HL-60 (cell line): ENCODE results near the gene ATP2A2.

Experiments
- DNase-seq, 2 experiments: peaks; one replicate each; pipeline ENCODE4 v3.0.0-alpha.2; 2010 to 2020; ENCODE audit warnings: low read depth in 1 of 2, low spot score in 1 of 2
- H3K27ac ChIP-seq: fragments of 250-450 bp; sonication (Bioruptor Pico); replicated peaks from 2 replicates; pipeline ENCODE4 v1.5.1; 2020; ENCODE audit warnings: mild to moderate bottlenecking, moderate library complexity
- H3K27me3 ChIP-seq: fragments of 250-450 bp; sonication (Bioruptor Pico); 2 replicates; pipeline ENCODE4 v1.5.1; 2021; ENCODE audit warnings: mild to moderate bottlenecking, moderate library complexity; ENCODE audit not compliant: insufficient read depth, poor library complexity, severe bottlenecking
- H3K4me3 ChIP-seq: replicated peaks from 2 replicates; pipeline ENCODE4 v1.5.1; 2011; ENCODE audit warnings: mild to moderate bottlenecking, control low read depth, low read length; ENCODE audit not compliant: insufficient read depth
- GABPA ChIP-seq: IDR thresholded peaks from 2 replicates; pipeline ENCODE4 v1.6.1; 2012; ENCODE audit warnings: low read depth
- POLR2AphosphoS5 ChIP-seq: IDR thresholded peaks from 2 replicates; pipeline ENCODE4 v1.6.1; 2012; ENCODE audit warnings: low read depth
- SPI1 ChIP-seq: IDR thresholded peaks from 2 replicates; pipeline ENCODE4 v1.6.1; 2012; ENCODE audit warnings: low read depth, mild to moderate bottlenecking, borderline replicate concordance
- TF ChIP-seq, protein P1 (sequence below): IDR thresholded peaks from one replicate; pipeline ENCODE4 v1.5.1; 2011; ENCODE audit warnings: low read length, control low read depth, inconsistent platforms; ENCODE audit not compliant: insufficient read depth
- TF ChIP-seq, protein P2 (sequence below): IDR thresholded peaks from 2 replicates; pipeline ENCODE4 v1.6.1; 2012; ENCODE audit warnings: low read depth; ENCODE audit not compliant: insufficient replicate concordance

ATP2A2 gene

DNA sequence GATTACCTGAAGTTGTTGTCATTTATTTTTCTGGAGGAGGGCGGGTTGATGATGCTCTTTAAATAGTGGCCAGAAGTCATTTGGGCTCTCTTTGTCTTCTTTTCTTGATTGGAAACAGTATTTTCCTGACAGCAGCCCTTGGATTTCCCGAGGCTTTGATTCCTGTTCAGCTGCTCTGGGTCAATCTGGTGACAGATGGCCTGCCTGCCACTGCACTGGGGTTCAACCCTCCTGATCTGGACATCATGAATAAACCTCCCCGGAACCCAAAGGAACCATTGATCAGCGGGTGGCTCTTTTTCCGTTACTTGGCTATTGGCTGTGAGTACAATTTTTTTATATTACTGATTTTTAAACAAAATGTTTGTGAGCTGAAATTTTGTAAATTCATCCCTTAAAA lies 62.1 kb downstream of the ATP2A2 start:
- H3K27me3 ChIP-seq: no peaks in the 10 kb centered on the region
- no peak for TF ChIP-seq SPI1
- no peak for TF ChIP-seq POLR2AphosphoS5
- TF ChIP-seq, protein P1, sequence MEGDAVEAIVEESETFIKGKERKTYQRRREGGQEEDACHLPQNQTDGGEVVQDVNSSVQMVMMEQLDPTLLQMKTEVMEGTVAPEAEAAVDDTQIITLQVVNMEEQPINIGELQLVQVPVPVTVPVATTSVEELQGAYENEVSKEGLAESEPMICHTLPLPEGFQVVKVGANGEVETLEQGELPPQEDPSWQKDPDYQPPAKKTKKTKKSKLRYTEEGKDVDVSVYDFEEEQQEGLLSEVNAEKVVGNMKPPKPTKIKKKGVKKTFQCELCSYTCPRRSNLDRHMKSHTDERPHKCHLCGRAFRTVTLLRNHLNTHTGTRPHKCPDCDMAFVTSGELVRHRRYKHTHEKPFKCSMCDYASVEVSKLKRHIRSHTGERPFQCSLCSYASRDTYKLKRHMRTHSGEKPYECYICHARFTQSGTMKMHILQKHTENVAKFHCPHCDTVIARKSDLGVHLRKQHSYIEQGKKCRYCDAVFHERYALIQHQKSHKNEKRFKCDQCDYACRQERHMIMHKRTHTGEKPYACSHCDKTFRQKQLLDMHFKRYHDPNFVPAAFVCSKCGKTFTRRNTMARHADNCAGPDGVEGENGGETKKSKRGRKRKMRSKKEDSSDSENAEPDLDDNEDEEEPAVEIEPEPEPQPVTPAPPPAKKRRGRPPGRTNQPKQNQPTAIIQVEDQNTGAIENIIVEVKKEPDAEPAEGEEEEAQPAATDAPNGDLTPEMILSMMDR: no peak
- no peak for TF ChIP-seq GABPA
- TF ChIP-seq, protein P2, sequence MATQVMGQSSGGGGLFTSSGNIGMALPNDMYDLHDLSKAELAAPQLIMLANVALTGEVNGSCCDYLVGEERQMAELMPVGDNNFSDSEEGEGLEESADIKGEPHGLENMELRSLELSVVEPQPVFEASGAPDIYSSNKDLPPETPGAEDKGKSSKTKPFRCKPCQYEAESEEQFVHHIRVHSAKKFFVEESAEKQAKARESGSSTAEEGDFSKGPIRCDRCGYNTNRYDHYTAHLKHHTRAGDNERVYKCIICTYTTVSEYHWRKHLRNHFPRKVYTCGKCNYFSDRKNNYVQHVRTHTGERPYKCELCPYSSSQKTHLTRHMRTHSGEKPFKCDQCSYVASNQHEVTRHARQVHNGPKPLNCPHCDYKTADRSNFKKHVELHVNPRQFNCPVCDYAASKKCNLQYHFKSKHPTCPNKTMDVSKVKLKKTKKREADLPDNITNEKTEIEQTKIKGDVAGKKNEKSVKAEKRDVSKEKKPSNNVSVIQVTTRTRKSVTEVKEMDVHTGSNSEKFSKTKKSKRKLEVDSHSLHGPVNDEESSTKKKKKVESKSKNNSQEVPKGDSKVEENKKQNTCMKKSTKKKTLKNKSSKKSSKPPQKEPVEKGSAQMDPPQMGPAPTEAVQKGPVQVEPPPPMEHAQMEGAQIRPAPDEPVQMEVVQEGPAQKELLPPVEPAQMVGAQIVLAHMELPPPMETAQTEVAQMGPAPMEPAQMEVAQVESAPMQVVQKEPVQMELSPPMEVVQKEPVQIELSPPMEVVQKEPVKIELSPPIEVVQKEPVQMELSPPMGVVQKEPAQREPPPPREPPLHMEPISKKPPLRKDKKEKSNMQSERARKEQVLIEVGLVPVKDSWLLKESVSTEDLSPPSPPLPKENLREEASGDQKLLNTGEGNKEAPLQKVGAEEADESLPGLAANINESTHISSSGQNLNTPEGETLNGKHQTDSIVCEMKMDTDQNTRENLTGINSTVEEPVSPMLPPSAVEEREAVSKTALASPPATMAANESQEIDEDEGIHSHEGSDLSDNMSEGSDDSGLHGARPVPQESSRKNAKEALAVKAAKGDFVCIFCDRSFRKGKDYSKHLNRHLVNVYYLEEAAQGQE: no peak
- no peak overlapping the region for H3K4me3 ChIP-seq
- no peak overlapping the region for H3K27ac ChIP-seq
- DNase-seq: no peak

DNA sequence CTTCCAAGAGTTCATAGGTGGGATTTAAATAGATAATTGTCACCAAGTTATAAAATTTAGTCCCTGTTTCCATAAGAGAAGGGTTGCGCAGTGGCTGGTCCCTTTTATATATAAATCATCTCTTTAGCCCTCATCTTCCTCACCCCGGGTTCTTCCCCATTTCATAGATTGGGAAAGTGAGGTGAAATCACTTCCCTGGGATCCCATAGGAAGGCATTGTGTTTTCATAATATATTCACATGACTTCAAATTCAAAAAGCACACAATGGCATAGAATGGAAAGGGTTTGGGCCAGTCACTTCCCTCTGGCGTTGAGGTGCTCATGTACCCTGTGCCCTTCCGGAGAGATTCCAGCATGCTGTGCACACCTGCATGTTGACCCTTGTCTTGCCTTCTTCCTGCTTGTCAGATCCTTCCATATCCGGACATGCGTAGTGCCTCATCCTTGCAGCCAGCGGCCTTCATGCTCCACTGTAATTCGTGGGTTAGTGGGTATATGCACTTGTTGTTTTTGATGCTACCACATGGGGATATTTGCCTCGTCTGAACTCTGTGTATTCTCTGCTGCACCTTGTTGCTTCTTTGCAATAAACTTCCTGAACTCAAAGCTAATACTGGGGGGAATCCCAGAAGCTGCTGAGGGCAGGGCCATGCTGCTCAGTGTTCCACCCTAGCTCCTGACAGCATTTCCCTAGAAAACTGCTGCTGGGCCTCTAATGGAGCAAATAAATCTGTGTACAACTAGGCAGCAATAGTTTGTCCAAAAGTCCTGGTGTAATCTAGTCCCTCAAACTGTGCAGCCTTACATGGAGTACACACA lies 62.9 kb downstream of the ATP2A2 start:
- no peak for DNase-seq
- H3K27ac ChIP-seq: no peak overlapping the region
- TF ChIP-seq, protein P2: no peak
- TF ChIP-seq GABPA (no peak), POLR2AphosphoS5 (no peak), SPI1 (no peak)
- TF ChIP-seq, protein P1: no peak
- no peaks in the 10 kb centered on the region for H3K27me3 ChIP-seq
- no peak overlapping the region for H3K4me3 ChIP-seq

DNA sequence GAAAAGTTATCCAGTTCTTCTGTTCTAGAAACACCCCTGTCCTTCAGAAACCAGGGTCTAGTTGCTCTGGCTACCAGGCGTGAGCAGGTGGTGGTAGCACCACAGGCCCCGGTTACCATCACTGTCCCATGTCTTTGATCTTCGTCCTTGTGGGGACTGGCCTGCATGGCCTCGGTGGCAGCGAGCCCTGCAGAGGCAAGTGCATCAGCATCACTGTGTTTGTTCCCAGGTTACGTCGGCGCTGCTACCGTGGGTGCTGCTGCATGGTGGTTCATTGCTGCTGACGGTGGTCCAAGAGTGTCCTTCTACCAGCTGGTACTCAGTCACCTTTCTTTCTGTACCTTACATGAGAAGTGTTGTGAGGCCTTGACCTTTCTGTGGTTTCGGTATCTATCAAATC lies 63.6 kb downstream of the ATP2A2 start:
- no peak for TF ChIP-seq POLR2AphosphoS5
- TF ChIP-seq SPI1: no peak
- TF ChIP-seq, protein P1: no peak
- TF ChIP-seq, protein P2: no peak
- TF ChIP-seq GABPA: no peak
- Histone ChIP-seq H3K27ac (no peak overlapping the region), H3K27me3 (no peaks in the 10 kb centered on the region), H3K4me3 (no peak overlapping the region)
- no peak for DNase-seq
